Prostate gland (tissue), 2 donors: Measurements from ENCODE around the gene RIMKLA. TPM values are rescaled to one million over a fixed set of nuclear protein-coding genes. Genes with fewer than 3 reads are reported as not detected.

Experiments
- DNase-seq: peaks from one replicate; pipeline ENCODE4 v3.0.0-alpha.2; 2019; ENCODE audit warnings: low spot score
- H3K27ac ChIP-seq, 2 donors: fragments of 200-600 bp; sonication (generic); 2 replicates each; pipeline ENCODE4 v1.5.1; 2017 to 2019
- H3K27me3 ChIP-seq: fragments of 200-600 bp; sonication (generic); replicated peaks from 2 replicates; pipeline ENCODE4 v1.5.1; 2019; ENCODE audit not compliant: insufficient read depth
- H3K36me3 ChIP-seq, 2 donors: fragments of 200-600 bp; sonication (generic); 1 replicate in 1 of 2; 2 replicates in 1 of 2; pipeline versions ENCODE4 v1.5.1 to v1.8.1; 2017 to 2019
- H3K4me1 ChIP-seq: fragments of 200-600 bp; sonication (generic); replicated peaks from 2 replicates; pipeline ENCODE4 v1.5.1; 2019
- H3K4me3 ChIP-seq, 2 donors: fragments of 200-600 bp; sonication (generic); 2 replicates each; pipeline ENCODE4 v1.5.1; 2017 to 2019
- H3K9me3 ChIP-seq: fragments of 200-600 bp; sonication (generic); 2 replicates; pipeline ENCODE4 v1.5.1; 2017
- CTCF ChIP-seq, 4 experiments: fragments of 200-600 bp in 2 of 4; fragments of 450-650 bp in 2 of 4; sonication (generic) in 2 of 4; IDR thresholded peaks; 1 replicate in 3 of 4; 2 replicates in 1 of 4; pipeline ENCODE4 v1.5.1; 2016 to 2019; ENCODE audit warnings: antibody characterized with exemption in 4 of 4, mild to moderate bottlenecking in 2 of 4, moderate library complexity in 2 of 4
- POLR2A ChIP-seq: fragments of 450-650 bp; IDR thresholded peaks from one replicate; pipeline ENCODE4 v1.6.1; 2016; ENCODE audit warnings: antibody characterized with exemption, mild to moderate bottlenecking
- POLR2AphosphoS5 ChIP-seq: sonication (generic); formaldehyde crosslinking; IDR thresholded peaks from one replicate; pipeline ENCODE4 v1.6.1; 2017; ENCODE audit warnings: antibody characterized with exemption
- WGBS: methylation state at CpG from one replicate; pipeline ENCODE4 v1.1.5; 2018; 5-methylcytosine and 5-hydroxymethylcytosine counted together
- intact Hi-C: fragments of 100-400 bp; cut with DNase I; formaldehyde crosslinking; loops from one replicate; pipeline ENCODE4 v1.14.2; 2022
- total RNA-seq, 2 donors: library from RNA; depleted of rRNA; stranded (reverse); fragments of >200 nt; gene quantifications; one replicate each; pipeline ENCODE4 v1.1.0, GENCODE V29; 2016

The RIMKLA gene
- total RNA-seq, 2 donors from 2014 or later, result 1.4 to 2.3 TPM

GRCh38 chr1:42335050-42335808 lies 45.4 kb upstream of the RIMKLA start, which contains the start of gene FOXJ3:
TSS of gene FOXJ3 (minus strand) at chr1:42335235. CDS start at chr1:42311093, 24,142 bp downstream.
- H3K27me3 ChIP-seq, result no peaks in the 10 kb centered on the region
- H3K4me1 ChIP-seq, result peaks cover 4% of the 10 kb centered on the region

DNA sequence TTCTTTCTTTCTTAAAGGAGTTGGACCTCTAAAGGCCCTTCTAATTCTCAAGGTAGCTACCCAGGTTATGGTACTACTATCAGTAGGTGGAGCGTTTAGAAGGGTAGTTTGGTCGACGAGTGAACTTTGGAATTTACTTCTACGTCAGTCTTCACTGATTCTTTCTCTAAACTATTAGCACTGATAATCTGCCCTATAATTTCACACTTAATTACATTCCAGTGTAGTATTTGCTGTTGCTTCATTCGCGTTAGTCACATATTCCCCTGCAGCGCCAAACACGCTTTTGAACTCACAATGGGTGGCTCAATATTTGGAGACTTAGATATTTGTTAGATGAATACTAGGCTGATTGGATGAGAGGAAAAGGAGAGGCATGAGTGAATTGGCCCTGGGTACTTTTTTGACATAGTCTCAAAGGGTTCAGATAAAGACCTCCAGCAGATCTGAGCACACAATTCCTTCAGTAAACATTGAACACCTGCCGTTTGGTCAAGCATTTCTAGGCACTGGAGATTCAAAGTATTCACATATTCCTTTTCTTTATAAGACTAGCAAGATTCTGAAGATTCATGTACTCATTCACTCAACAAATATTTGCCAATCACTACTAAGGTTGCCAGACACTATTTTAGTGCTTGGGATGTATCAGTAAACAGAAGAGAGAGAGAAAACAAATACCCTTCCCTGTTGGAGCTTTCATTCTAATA lies 44.6 kb upstream of the RIMKLA start:
- intact Hi-C loops, result loop anchor here (5.0 kb wide), 1 partner anchor 121 kb away; the partner anchor contains the start of genes PPCS and ZMYND12

More at GRCh38 chr1:42335050-42335808, 45.4 kb upstream of the RIMKLA start, which contains the start of gene FOXJ3:
- intact Hi-C loops, result loop anchor here (5.0 kb wide), 1 partner anchor 122 kb away; the partner anchor contains the start of genes PPCS and ZMYND12
- Histone ChIP-seq H3K4me3 (peak within 1 kb of the TSS; percentile 95 to 98), H3K27ac (peak within 1 kb of the TSS; percentile 94 to 96), H3K36me3 (no peaks in the 10 kb centered on the region), H3K9me3 (no peaks in the 10 kb centered on the region)
- peak; percentile 81 for TF ChIP-seq POLR2AphosphoS5
- TF ChIP-seq POLR2A, result peak; percentile 54
- TF ChIP-seq CTCF (IDR thresholded peaks at IDR 0.05), result peak in 2 of 4 experiments; percentile 21 to 42
- DNase-seq, result peak; percentile 92
- WGBS, result under 1% methylated on average over 64 of the region's 79 CpGs

DNA sequence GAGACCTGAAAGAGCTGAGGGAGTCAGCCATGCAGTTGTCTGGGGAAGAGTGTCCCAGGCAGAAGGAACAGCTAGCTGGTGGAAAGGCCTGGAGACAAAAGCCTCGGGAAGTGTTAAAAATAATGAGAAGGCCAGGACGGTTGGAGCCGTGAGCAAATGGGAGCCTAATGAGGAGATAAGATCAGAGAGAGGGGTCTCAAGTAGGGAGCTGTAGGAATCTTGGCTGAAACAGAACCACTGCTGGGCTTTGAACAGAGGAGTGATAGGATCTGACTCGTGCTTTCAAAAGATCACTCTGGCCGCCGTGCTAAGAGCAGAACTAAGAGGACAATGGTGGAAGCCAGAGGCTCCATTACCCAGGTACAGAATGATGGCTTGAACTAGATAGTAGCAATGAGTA lies 43.6 kb upstream of the RIMKLA start:
- DNase-seq, result no peak
- intact Hi-C loops, result loop anchor here (5.0 kb wide), 1 partner anchor 120 kb away; the partner anchor contains the start of genes PPCS and ZMYND12
- no peaks in the 10 kb centered on the region for H3K36me3 ChIP-seq
- H3K4me1 ChIP-seq, result peaks cover 4% of the 10 kb centered on the region
- no peaks in the 10 kb centered on the region for H3K27me3 ChIP-seq
- TF ChIP-seq POLR2A (no peak), POLR2AphosphoS5 (no peak), CTCF (IDR thresholded peaks at IDR 0.05) (no peak)
- 51% methylated on average over 6 of the region's 6 CpGs for WGBS
- no peak overlapping the region for H3K27ac ChIP-seq
- no peak overlapping the region for H3K4me3 ChIP-seq
- no peaks in the 10 kb centered on the region for H3K9me3 ChIP-seq

More for the DNA sequence above, 44.6 kb upstream of the RIMKLA start:
- Histone ChIP-seq H3K9me3 (no peaks in the 10 kb centered on the region), H3K4me3 (peak overlapping the region; percentile 95 to 98), H3K4me1 (peaks cover 4% of the 10 kb centered on the region), H3K27ac (peak overlapping the region; percentile 94 to 96), H3K27me3 (no peaks in the 10 kb centered on the region), H3K36me3 (no peaks in the 10 kb centered on the region)
- DNase-seq, result no peak
- 12% methylated on average over 9 of the region's 9 CpGs for WGBS
- TF ChIP-seq CTCF (IDR thresholded peaks at IDR 0.05) (no peak), POLR2AphosphoS5 (no peak), POLR2A (no peak)

- H3K9me3 ChIP-seq, result no peaks in the 10 kb centered on the region
- 31% methylated on average over 2 of the region's 2 CpGs for WGBS
Measured at GRCh38 chr1:42340093-42340492, 40.5 kb upstream of the RIMKLA start.

GRCh38 chr1:42340901-42341300 lies 39.7 kb upstream of the RIMKLA start:
- no peak for DNase-seq
- no peak for TF ChIP-seq POLR2A
- no peak for TF ChIP-seq POLR2AphosphoS5
- no peak for TF ChIP-seq CTCF (IDR thresholded peaks at IDR 0.05)
- Histone ChIP-seq H3K4me3 (no peak overlapping the region), H3K4me1 (peaks cover 4% of the 10 kb centered on the region), H3K27ac (peak overlapping the region; percentile 55 to 60), H3K27me3 (no peaks in the 10 kb centered on the region), H3K36me3 (no peaks in the 10 kb centered on the region), H3K9me3 (no peaks in the 10 kb centered on the region)
- intact Hi-C loops, result no loop called here
- 83% methylated on average over 1 of the region's 1 CpG for WGBS

More at GRCh38 chr1:42340093-42340492, 40.5 kb upstream of the RIMKLA start:
- no peaks in the 10 kb centered on the region for H3K36me3 ChIP-seq
- H3K4me1 ChIP-seq, result peaks cover 4% of the 10 kb centered on the region
- H3K4me3 ChIP-seq, result no peak overlapping the region
- intact Hi-C loops, result no loop called here
- no peaks in the 10 kb centered on the region for H3K27me3 ChIP-seq
- peak; percentile 85 for DNase-seq
- peak; percentile 97 for TF ChIP-seq POLR2AphosphoS5
- TF ChIP-seq POLR2A, result no peak
- peak overlapping the region; percentile 55 to 60 for H3K27ac ChIP-seq
